Esophagus (tissue), 2 donors: ENCODE results near the gene MUC5AC. TPM values are rescaled to one million over a fixed set of nuclear protein-coding genes. Genes with fewer than 3 reads are reported as not detected.

Source experiments
- H3K27ac ChIP-seq, 2 donors: one replicate each; pipeline ENCODE4 v1.5.1; 2013; ENCODE audit warnings: low read depth in 2 of 2, mild to moderate bottlenecking in 2 of 2, inconsistent platforms in 1 of 2, low read length in 1 of 2, moderate library complexity in 1 of 2
- H3K27me3 ChIP-seq, 2 donors: one replicate each; pipeline ENCODE4 v1.6.1; 2013; ENCODE audit warnings: low read length in 2 of 2, control low read depth in 1 of 2, mild to moderate bottlenecking in 1 of 2; ENCODE audit not compliant: insufficient read depth in 2 of 2, control insufficient read depth in 1 of 2
- H3K36me3 ChIP-seq, 2 donors: one replicate each; pipeline ENCODE4 v1.6.1; 2013; ENCODE audit warnings: low read length in 1 of 2; ENCODE audit not compliant: control insufficient read depth in 2 of 2, insufficient read depth in 2 of 2
- H3K4me1 ChIP-seq, 2 donors: one replicate each; pipeline ENCODE4 v1.6.1; 2013; ENCODE audit warnings: low read length in 1 of 2; ENCODE audit not compliant: control insufficient read depth in 2 of 2, insufficient read depth in 2 of 2
- H3K4me3 ChIP-seq, 2 donors: one replicate each; pipeline ENCODE4 v1.5.1; 2013; ENCODE audit warnings: low read length in 2 of 2, mild to moderate bottlenecking in 2 of 2, low read depth in 1 of 2, moderate library complexity in 1 of 2
- H3K9me3 ChIP-seq, 2 donors: one replicate each; pipeline ENCODE4 v1.6.1; 2013; ENCODE audit warnings: mild to moderate bottlenecking in 2 of 2, low read depth in 1 of 2, low read length in 1 of 2, moderate library complexity in 1 of 2; ENCODE audit not compliant: control insufficient read depth in 2 of 2, insufficient read depth in 1 of 2
- WGBS, 2 donors: extraction: QIAGEN DNeasy Blood & Tissue Kit; methylation state at CpG; one replicate each; pipeline ENCODE4 v1.1.7; 2013; 5-methylcytosine and 5-hydroxymethylcytosine counted together
- polyA plus RNA-seq, 2 donors: library from polyadenylated mRNA; stranded (reverse); fragments of 200-250 nt; gene quantifications; one replicate each; pipeline ENCODE4 v1.2.3, GENCODE V29; 2013
- donor health status: healthy with polysubstance abuse.
- donor health status: Bipolar disorder and iron deficiency.

Gene MUC5AC
- polyA plus RNA-seq, 2 donors, result 0.01 to 0.08 TPM

DNA sequence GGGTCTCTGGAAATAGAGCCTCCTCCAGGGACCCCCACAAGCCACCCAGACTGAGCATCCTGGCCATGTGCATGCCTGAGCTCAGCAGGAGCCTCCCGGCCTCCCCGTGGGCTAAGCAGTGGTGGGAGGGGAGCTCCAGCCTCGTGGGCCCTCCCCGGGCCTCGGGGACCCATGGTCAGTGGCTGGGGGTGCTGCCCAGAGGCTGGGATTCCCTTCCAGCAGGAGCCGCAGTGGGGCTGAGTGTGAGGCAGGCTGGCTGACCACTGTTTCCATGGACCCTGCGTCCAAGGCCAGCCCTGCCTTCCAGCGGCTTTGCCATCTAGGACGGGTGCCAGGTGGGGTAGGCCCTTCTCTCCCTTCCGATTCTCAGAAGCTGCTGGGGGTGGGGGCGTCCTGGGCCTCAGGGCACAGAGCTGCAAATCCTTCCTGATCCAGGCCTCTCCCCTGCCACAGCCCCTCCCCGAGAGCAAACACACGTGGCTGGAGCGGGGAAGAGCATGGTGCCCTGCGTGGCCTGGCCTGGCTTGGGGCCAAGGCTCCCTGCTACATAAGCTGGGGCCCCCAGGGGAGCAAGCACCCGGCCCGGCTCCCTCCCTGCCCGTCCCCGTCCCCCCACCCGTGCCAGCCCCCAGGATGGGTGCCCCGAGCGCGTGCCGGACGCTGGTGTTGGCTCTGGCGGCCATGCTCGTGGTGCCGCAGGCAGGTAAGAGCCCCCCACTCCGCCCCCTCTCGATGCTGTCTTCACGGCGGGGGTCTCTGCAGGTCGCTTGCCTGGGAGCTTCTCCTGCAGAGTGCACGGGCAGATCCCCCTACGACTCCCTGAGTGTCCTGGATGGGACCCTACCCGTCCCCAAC, 65.0 kb downstream of the MUC5AC start, which contains the start of gene MUC5B:
MUC5B (plus strand) TSS at position 576 of the 855 bp plus-strand sequence; CDS start at position 634, 58 bp downstream.
- Histone ChIP-seq H3K4me1 (no peaks in the 10 kb centered on the region), H3K27ac (no peak within 1 kb of the TSS), H3K4me3 (no peak within 1 kb of the TSS), H3K9me3 (no peaks in the 10 kb centered on the region), H3K36me3 (no peaks in the 10 kb centered on the region), H3K27me3 (no peaks in the 10 kb centered on the region)
- 54% methylated on average over 30 to 36 of the region's 36 CpGs for WGBS, 2 donors

- Histone ChIP-seq H3K27ac (no peak overlapping the region), H3K36me3 (no peaks in the 10 kb centered on the region), H3K27me3 (no peaks in the 10 kb centered on the region), H3K4me1 (no peaks in the 10 kb centered on the region), H3K9me3 (no peaks in the 10 kb centered on the region), H3K4me3 (no peak overlapping the region)
- 47% methylated on average over 22 of the region's 22 CpGs for WGBS, 2 donors
Observed at GRCh38 chr11:1223346-1224110, 65.8 kb downstream of the MUC5AC start.

DNA sequence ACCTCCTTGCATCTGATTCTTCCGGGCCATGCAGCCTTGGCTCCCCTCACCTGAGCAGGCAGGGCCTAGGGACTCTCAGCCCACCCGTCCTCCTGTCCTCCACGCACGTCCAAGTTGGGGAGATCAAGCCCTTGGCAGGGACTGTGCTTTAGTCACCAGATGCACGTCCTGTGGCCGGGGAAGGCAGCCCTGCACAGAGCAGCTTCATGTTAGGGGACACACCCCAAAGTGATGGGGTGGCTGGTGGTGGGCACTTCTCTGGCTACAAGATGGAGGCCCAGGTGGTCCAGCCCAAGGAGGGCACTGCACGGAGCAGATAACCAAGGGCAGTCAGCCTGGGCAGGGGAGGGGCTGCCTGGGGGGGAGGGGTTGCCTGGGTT, 66.3 kb downstream of the MUC5AC start:
- H3K27ac ChIP-seq, result no peak overlapping the region
- no peaks in the 10 kb centered on the region for H3K4me1 ChIP-seq
- no peaks in the 10 kb centered on the region for H3K9me3 ChIP-seq
- H3K4me3 ChIP-seq, result no peak overlapping the region
- no peaks in the 10 kb centered on the region for H3K36me3 ChIP-seq
- WGBS, 2 donors, result 31 to 33% methylated on average over 7 of the region's 7 CpGs
- no peaks in the 10 kb centered on the region for H3K27me3 ChIP-seq

- H3K4me1 ChIP-seq, result peaks cover 0 to 5% of the 10 kb centered on the region in 2 donors
- H3K4me3 ChIP-seq, result no peak overlapping the region
- no peaks in the 10 kb centered on the region for H3K27me3 ChIP-seq
- H3K36me3 ChIP-seq, result no peaks in the 10 kb centered on the region
- H3K27ac ChIP-seq, result no peak overlapping the region
- 60 to 65% methylated on average over 25 to 27 of the region's 27 CpGs for WGBS, 2 donors
- no peaks in the 10 kb centered on the region for H3K9me3 ChIP-seq
Observed at GRCh38 chr11:1224491-1225385, 67.0 kb downstream of the MUC5AC start.

DNA sequence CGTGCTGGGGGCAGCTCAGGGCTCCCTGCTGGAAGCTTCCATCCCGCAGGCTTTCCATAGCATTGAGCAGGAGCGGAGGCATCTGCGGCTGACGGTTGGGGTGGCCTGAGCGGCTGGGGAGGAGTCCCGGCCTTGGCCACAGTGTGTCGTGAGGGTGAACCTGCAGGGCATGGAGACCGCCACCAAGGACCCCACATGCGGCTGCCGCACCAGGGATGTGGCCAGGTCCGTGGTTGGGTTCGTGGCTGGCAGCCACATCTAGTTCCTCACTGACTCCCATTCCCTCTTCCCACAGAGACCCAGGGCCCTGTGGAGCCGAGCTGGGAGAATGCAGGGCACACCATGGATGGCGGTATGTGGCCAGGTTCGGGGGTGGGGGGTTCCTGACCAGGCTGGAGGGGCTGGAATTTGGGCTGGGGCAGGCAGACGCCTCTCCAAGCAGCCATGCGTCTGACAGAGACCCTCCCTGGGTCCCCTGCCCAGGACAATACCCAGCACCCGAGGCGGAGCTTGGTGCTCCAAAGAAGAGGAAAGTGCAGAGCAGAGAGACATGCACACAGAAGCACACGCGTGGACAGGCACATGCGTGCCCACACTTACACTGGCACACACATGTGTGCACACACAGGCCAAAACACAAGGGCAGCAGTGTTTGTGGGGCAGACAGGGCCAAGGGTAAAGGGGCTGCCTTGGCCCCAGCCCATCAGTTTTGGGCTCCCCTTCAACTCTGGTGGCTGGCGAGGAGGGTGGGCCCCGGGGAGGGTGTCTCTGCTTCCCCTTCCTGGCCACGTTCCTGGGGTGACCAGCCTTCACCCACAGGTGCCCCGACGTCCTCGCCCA, 67.9 kb downstream of the MUC5AC start:
- no peak overlapping the region for H3K4me3 ChIP-seq
- no peaks in the 10 kb centered on the region for H3K9me3 ChIP-seq
- H3K27ac ChIP-seq, result no peak overlapping the region
- WGBS, 2 donors, result 77 to 83% methylated on average over 23 to 29 of the region's 29 CpGs
- H3K4me1 ChIP-seq, result peaks cover 0 to 6% of the 10 kb centered on the region in 2 donors
- H3K27me3 ChIP-seq, result no peaks in the 10 kb centered on the region
- no peaks in the 10 kb centered on the region for H3K36me3 ChIP-seq

DNA sequence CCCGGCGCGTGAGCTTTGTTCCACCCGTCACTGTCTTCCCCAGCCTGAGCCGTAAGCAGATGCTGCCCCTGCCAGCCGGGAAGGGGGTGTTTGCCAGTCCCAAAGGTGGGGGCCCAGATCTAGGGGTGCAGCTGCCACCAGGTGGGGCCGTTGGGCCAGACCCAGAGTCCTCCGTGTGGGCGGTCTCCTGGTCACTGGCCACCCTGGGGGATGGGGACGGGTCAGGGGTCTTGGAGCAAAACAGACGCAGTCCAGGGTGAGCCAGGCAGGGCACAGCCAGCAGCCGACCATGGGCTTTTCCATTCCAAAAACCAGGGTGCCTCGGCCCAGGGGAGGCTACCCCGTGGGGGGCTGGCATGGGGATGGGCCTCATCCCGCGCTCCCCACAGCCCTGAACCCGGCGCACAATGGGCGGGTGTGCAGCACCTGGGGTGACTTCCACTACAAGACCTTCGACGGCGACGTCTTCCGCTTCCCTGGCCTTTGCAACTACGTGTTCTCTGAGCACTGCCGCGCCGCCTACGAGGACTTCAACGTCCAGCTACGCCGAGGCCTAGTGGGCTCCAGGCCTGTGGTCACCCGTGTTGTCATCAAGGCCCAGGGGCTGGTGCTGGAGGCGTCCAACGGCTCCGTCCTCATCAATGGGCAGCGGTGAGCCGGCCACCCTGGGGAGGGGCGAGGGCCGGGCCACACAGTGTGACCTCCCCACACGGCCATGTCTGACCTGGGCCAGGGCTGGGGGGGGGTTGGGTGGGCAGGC, 68.7 kb downstream of the MUC5AC start:
- Histone ChIP-seq H3K27ac (no peak overlapping the region), H3K27me3 (no peaks in the 10 kb centered on the region), H3K4me3 (no peak overlapping the region), H3K36me3 (no peaks in the 10 kb centered on the region), H3K4me1 (peaks cover 0 to 6% of the 10 kb centered on the region in 2 donors), H3K9me3 (no peaks in the 10 kb centered on the region)
- 74 to 76% methylated on average over 37 to 41 of the region's 41 CpGs for WGBS, 2 donors

GRCh38 chr11:1226986-1227550, 69.3 kb downstream of the MUC5AC start:
- Histone ChIP-seq H3K27ac (no peak overlapping the region), H3K36me3 (no peaks in the 10 kb centered on the region), H3K9me3 (no peaks in the 10 kb centered on the region), H3K27me3 (no peaks in the 10 kb centered on the region), H3K4me1 (peaks cover 0 to 6% of the 10 kb centered on the region in 2 donors), H3K4me3 (no peak overlapping the region)
- 60% methylated on average over 23 of the region's 23 CpGs for WGBS, 2 donors

DNA sequence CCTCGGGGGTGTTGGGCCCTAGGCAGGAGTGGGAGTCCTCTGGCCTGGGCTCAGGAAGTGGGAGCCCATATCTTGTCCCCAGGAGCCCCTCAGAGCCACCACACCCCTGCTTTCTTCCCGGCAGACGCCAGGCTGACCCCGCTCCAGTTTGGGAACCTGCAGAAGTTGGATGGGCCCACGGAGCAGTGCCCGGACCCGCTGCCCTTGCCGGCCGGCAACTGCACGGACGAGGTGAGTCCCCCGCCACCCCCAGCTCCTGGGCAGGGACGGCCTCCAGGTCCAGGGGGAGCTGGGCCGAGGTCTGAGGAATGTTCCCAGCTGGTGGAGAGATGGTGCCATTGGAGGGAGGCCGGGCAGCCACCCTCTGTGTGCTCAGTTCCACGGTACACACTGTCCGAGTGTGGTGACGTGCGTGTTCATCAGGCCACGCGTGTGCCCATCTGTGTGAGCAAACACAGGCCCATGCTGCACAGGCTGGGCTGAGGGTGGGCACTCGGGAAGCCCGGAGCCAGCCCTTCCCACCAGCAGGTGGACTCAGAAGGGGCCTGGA, 69.9 kb downstream of the MUC5AC start:
- Histone ChIP-seq H3K9me3 (no peaks in the 10 kb centered on the region), H3K27me3 (no peaks in the 10 kb centered on the region), H3K36me3 (no peaks in the 10 kb centered on the region), H3K4me1 (peaks cover 0 to 6% of the 10 kb centered on the region in 2 donors), H3K27ac (no peak overlapping the region), H3K4me3 (no peak overlapping the region)
- WGBS, 2 donors, result 79% methylated on average over 23 of the region's 23 CpGs
